GM19452 (cell line): ENCODE results near the gene TLCD5.

Source experiments
- ATAC-seq: cut with Tn5 transposase; IDR thresholded peaks from one replicate; pipeline ENCODE4 v1.9.1; 2021; ENCODE audit not compliant: unreplicated experiment

Gene TLCD5

GRCh38 chr11:120335908-120336640 is 11.0 kb downstream of the TLCD5 start, which contains the start of gene ARHGEF12:
Gene ARHGEF12 (plus strand): TSS chr11:120336413. CDS start chr11:120337244, 831 bp downstream.
- ATAC-seq: peak; percentile 60

- ATAC-seq: peak; percentile 35
These were observed 11.7 kb downstream of the TLCD5 start for GRCh38 chr11:120336641-120337354.

GRCh38 chr11:120337355-120338106 is 12.4 kb downstream of the TLCD5 start:
- ATAC-seq: no peak

- ATAC-seq: no peak
These were observed 13.2 kb downstream of the TLCD5 start for GRCh38 chr11:120338107-120338933.

- no peak for ATAC-seq
These were observed 14.3 kb downstream of the TLCD5 start for GRCh38 chr11:120339394-120339890.

GRCh38 chr11:120340529-120340928 is 15.4 kb downstream of the TLCD5 start:
- no peak for ATAC-seq

GRCh38 chr11:120342226-120342625 is 17.1 kb downstream of the TLCD5 start:
- no peak for ATAC-seq

- no peak for ATAC-seq
These were observed 17.6 kb downstream of the TLCD5 start for GRCh38 chr11:120342678-120343077.

- ATAC-seq: peak; percentile 46
These were observed 18.3 kb downstream of the TLCD5 start for GRCh38 chr11:120343429-120343828.

- ATAC-seq: peak; percentile 92
These were observed 19.4 kb downstream of the TLCD5 start for GRCh38 chr11:120344302-120345004.

- no peak for ATAC-seq
These were observed 21.1 kb downstream of the TLCD5 start for GRCh38 chr11:120346233-120346632.

GRCh38 chr11:120350637-120351036 is 25.5 kb downstream of the TLCD5 start:
- no peak for ATAC-seq

GRCh38 chr11:120352405-120352804 is 27.3 kb downstream of the TLCD5 start:
- no peak for ATAC-seq

- no peak for ATAC-seq
These were observed 29.0 kb downstream of the TLCD5 start for GRCh38 chr11:120354068-120354467.

- ATAC-seq: no peak
These were observed 29.7 kb downstream of the TLCD5 start for GRCh38 chr11:120354779-120355178.

- ATAC-seq: no peak
These were observed 32.5 kb downstream of the TLCD5 start for GRCh38 chr11:120357620-120358019.

- ATAC-seq: no peak
These were observed 33.6 kb downstream of the TLCD5 start for GRCh38 chr11:120358729-120359128.

- ATAC-seq: no peak
These were observed 38.3 kb downstream of the TLCD5 start for GRCh38 chr11:120363436-120363835.

GRCh38 chr11:120365512-120365911 is 40.4 kb downstream of the TLCD5 start:
- ATAC-seq: no peak

- ATAC-seq: no peak
These were observed 47.2 kb downstream of the TLCD5 start for GRCh38 chr11:120372296-120372695.
